GM19452 (cell line): ENCODE data around the gene RNFT2.
A peak's percentile ranks its signal among the peaks of the same experiment; 100 is the strongest.

Source experiments
- ATAC-seq: cut with Tn5 transposase; IDR thresholded peaks from one replicate; pipeline ENCODE4 v1.9.1; 2021; ENCODE audit not compliant: unreplicated experiment

Gene RNFT2

GRCh38 chr12:116820064-116820656, 82.0 kb downstream of the RNFT2 start:
- no peak for ATAC-seq

GRCh38 chr12:116821291-116821690, 83.2 kb downstream of the RNFT2 start:
- ATAC-seq, result no peak

GRCh38 chr12:116827432-116827831, 89.3 kb downstream of the RNFT2 start:
- ATAC-seq, result no peak

GRCh38 chr12:116832353-116832752, 94.2 kb downstream of the RNFT2 start:
- no peak for ATAC-seq

- no peak for ATAC-seq
Observed at GRCh38 chr12:116833474-116833873, 95.4 kb downstream of the RNFT2 start.

- ATAC-seq, result no peak
Observed at GRCh38 chr12:116835484-116835883, 97.4 kb downstream of the RNFT2 start.

- ATAC-seq, result no peak
Observed at GRCh38 chr12:116837097-116837496, 99.0 kb downstream of the RNFT2 start.

- ATAC-seq, result no peak
Observed at GRCh38 chr12:116838365-116838764, 100.2 kb downstream of the RNFT2 start.

GRCh38 chr12:116839287-116839830, 101.2 kb downstream of the RNFT2 start:
- ATAC-seq, result no peak

- no peak for ATAC-seq
Observed at GRCh38 chr12:116843085-116843484, 105.0 kb downstream of the RNFT2 start.

GRCh38 chr12:116849216-116849615, 111.1 kb downstream of the RNFT2 start:
- ATAC-seq, result no peak

GRCh38 chr12:116852303-116852702, 114.2 kb downstream of the RNFT2 start:
- no peak for ATAC-seq

- ATAC-seq, result no peak
Observed at GRCh38 chr12:116853507-116853906, 115.4 kb downstream of the RNFT2 start.

- no peak for ATAC-seq
Observed at GRCh38 chr12:116855744-116856470, 117.8 kb downstream of the RNFT2 start.

- ATAC-seq, result no peak
Observed at GRCh38 chr12:116856729-116857128, 118.6 kb downstream of the RNFT2 start.

GRCh38 chr12:116859079-116859478, 121.0 kb downstream of the RNFT2 start:
- ATAC-seq, result no peak

GRCh38 chr12:116860263-116860662, 122.1 kb downstream of the RNFT2 start:
- ATAC-seq, result no peak

- ATAC-seq, result peak; percentile 80
Observed at GRCh38 chr12:116861320-116861719, 123.2 kb downstream of the RNFT2 start.

GRCh38 chr12:116862167-116862566, 124.1 kb downstream of the RNFT2 start:
- ATAC-seq, result no peak

- no peak for ATAC-seq
Observed at GRCh38 chr12:116863275-116863767, 125.2 kb downstream of the RNFT2 start.

- no peak for ATAC-seq
Observed at GRCh38 chr12:116864371-116865160, 126.5 kb downstream of the RNFT2 start.
